Natural killer cell treated with Interleukin-12 subunit alpha and Interleukin-12 subunit beta and Interleukin-15 and Interleukin-18, amount 100 ng/mL, for 72 hours (primary cell): ENCODE measurements around the gene RRP8. TPM values are rescaled to one million over a fixed set of nuclear protein-coding genes. Genes with fewer than 3 reads are reported as not detected.

ENCODE experiments used
- ATAC-seq, 2 donors: fragments of 150-1000 bp; cut with Tn5 transposase in 1 of 2; sonication (Bioruptor Pico), chemical (Tn5 transposase) in 1 of 2; 2 replicates each; pipeline ENCODE4 v1.10.0; 2021
- DNase-seq: peaks from one replicate; pipeline ENCODE4 v3.0.0; 2022; ENCODE audit warnings: low spot score
- H3K27ac Mint-ChIP-seq, 2 donors: 1 replicate in 1 of 2; 2 replicates in 1 of 2; pipeline ENCODE4 v1.8.0; 2022; ENCODE audit warnings: mixed read lengths in 2 of 2, mild to moderate bottlenecking in 1 of 2, moderate library complexity in 1 of 2
- H3K27me3 Mint-ChIP-seq, 2 donors: 1 replicate in 1 of 2; 2 replicates in 1 of 2; pipeline ENCODE4 v1.8.0; 2022; ENCODE audit warnings: mixed read lengths in 2 of 2
- H3K36me3 Mint-ChIP-seq: one replicate; pipeline ENCODE4 v1.8.0; 2022; ENCODE audit warnings: mixed read lengths
- H3K4me1 Mint-ChIP-seq, 2 donors: 1 replicate in 1 of 2; 2 replicates in 1 of 2; pipeline ENCODE4 v1.8.0; 2022; ENCODE audit warnings: low read depth in 2 of 2, mixed read lengths in 2 of 2, mild to moderate bottlenecking in 1 of 2
- H3K4me3 Mint-ChIP-seq: one replicate; pipeline ENCODE4 v1.8.0; 2022; ENCODE audit warnings: mixed read lengths
- H3K9me3 Mint-ChIP-seq: 2 replicates; pipeline ENCODE4 v1.8.0; 2022; ENCODE audit warnings: mixed read lengths
- total RNA-seq, 2 donors: library from RNA; stranded (reverse); gene quantifications; one replicate each; pipeline ENCODE4 v1.2.3, GENCODE V29; 2022

Gene RRP8
- total RNA-seq, 2 donors from 2014 or later, result 33.8 to 42.0 TPM

- no peak for DNase-seq
- H3K36me3 Mint-ChIP-seq, result peaks cover 28% of the 10 kb centered on the region
- H3K4me1 Mint-ChIP-seq, result peaks cover 0 to 2% of the 10 kb centered on the region in 2 donors
- no peak for ATAC-seq
- no peaks in the 10 kb centered on the region for H3K27me3 Mint-ChIP-seq
- no peak overlapping the region for H3K4me3 Mint-ChIP-seq
- no peak overlapping the region for H3K27ac Mint-ChIP-seq
- H3K9me3 Mint-ChIP-seq, result peaks cover 12% of the 10 kb centered on the region
Observed at GRCh38 chr11:6587360-6587953, 16.0 kb downstream of the RRP8 start.

GRCh38 chr11:6586434-6587359 is 16.7 kb downstream of the RRP8 start:
- Mint-ChIP-seq H3K36me3 (peaks cover 33% of the 10 kb centered on the region), H3K4me3 (no peak overlapping the region), H3K9me3 (peaks cover 12% of the 10 kb centered on the region), H3K4me1 (peaks cover 0 to 2% of the 10 kb centered on the region in 2 donors), H3K27ac (no peak overlapping the region), H3K27me3 (no peaks in the 10 kb centered on the region)
- DNase-seq (no peak), ATAC-seq (peak; percentile 36 to 53)

DNA sequence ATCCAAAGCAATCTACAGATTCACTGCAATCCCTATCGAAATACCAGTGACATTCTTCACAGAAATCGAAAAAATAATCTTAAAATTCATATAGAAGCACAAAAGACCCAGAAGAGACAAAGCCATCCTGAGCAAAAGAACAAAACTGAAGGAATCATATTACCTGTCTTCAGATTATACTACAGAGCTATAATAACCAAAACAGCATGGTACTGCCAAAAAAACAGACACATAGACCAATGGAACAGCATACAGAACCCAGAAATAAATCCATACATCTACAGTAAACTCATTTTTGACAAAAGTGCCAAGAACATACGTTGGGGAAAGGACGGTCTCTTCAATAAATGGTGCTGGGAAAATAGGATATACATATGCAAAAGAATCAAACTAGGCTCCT is 18.9 kb downstream of the RRP8 start:
- Mint-ChIP-seq H3K27me3 (no peaks in the 10 kb centered on the region), H3K9me3 (peaks cover 12% of the 10 kb centered on the region), H3K4me3 (no peak overlapping the region), H3K36me3 (peaks cover 37% of the 10 kb centered on the region), H3K4me1 (peaks cover 0 to 2% of the 10 kb centered on the region in 2 donors), H3K27ac (no peak overlapping the region)
- DNase-seq (no peak), ATAC-seq (no peak)

DNA sequence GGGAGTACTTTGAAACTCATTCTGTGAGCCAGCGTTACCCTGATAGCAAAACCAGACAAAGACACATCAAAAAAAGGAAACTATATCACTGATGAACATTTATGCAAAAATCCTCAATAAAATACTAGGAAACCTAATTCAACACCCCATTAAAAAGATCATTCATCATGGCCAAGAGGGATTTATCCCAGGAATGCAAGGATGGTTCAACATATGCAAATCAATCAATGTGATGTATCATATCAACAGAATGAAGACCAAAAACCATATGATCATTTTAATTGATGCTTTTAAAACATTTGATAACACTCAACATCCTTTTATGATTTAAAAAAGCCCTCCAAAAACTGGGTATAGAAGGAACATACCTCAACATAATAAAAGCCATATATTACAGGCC is 19.8 kb downstream of the RRP8 start:
- peaks cover 0 to 2% of the 10 kb centered on the region in 2 donors for H3K4me1 Mint-ChIP-seq
- peaks cover 37% of the 10 kb centered on the region for H3K36me3 Mint-ChIP-seq
- no peak overlapping the region for H3K4me3 Mint-ChIP-seq
- no peaks in the 10 kb centered on the region for H3K27me3 Mint-ChIP-seq
- DNase-seq (no peak), ATAC-seq (no peak)
- no peak overlapping the region for H3K27ac Mint-ChIP-seq
- peaks cover 12% of the 10 kb centered on the region for H3K9me3 Mint-ChIP-seq

GRCh38 chr11:6579681-6580080 is 23.7 kb downstream of the RRP8 start:
- Mint-ChIP-seq H3K9me3 (peaks cover 12% of the 10 kb centered on the region), H3K27ac (no peak overlapping the region), H3K4me3 (no peak overlapping the region), H3K36me3 (peaks cover 34% of the 10 kb centered on the region), H3K27me3 (no peaks in the 10 kb centered on the region), H3K4me1 (no peaks in the 10 kb centered on the region)
- ATAC-seq (no peak), DNase-seq (no peak)

GRCh38 chr11:6578134-6578533 is 25.3 kb downstream of the RRP8 start:
- peaks cover 23% of the 10 kb centered on the region for H3K36me3 Mint-ChIP-seq
- H3K4me1 Mint-ChIP-seq, result no peaks in the 10 kb centered on the region
- ATAC-seq (no peak), DNase-seq (no peak)
- no peak overlapping the region for H3K4me3 Mint-ChIP-seq
- H3K27ac Mint-ChIP-seq, result no peak overlapping the region
- H3K9me3 Mint-ChIP-seq, result peaks cover 4% of the 10 kb centered on the region
- no peaks in the 10 kb centered on the region for H3K27me3 Mint-ChIP-seq

DNA sequence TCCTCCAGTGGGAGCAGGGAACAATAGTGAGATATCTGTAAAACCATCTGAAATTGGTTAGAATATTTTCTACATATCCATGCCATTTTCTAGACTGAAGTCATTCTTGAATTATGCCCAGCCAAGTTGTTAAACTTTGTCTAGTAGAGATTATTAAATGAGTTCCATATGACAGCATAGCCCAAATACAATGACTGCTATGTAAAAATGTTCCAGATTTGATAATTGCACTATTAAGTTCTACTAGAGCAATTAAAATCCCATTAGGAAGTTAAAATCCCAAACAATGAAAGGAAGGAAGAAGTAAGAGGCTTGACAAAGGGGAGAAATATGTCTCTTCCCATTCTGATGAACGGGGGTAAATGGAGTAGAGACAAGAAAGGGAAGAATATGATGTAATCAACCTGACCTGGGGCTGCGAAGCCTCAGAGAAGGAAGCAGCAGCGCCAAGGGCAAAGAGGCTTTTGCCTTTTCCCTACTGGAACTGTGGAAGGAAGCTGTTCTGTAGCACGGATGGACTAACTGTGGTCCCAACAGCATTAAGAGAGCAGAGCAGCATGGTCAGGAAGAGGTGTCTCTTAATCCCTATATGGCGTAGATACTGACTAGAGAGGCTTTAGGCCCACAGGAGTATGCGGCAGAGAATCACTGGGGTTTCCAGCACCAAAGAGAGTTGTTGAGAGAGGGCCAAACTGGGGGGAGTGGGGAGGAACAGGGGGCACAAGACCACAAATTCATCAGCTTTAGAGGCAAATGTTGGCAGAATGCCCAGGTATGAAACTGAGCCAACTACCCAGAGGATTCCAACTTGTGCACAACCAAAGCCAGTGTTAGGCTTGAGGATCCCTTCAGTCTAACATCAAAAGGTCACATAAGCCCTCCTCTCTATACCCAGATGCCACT is 26.7 kb downstream of the RRP8 start:
- no peaks in the 10 kb centered on the region for H3K4me1 Mint-ChIP-seq
- ATAC-seq (no peak), DNase-seq (no peak)
- H3K9me3 Mint-ChIP-seq, result no peaks in the 10 kb centered on the region
- no peaks in the 10 kb centered on the region for H3K27me3 Mint-ChIP-seq
- H3K36me3 Mint-ChIP-seq, result peaks cover 18% of the 10 kb centered on the region
- no peak overlapping the region for H3K4me3 Mint-ChIP-seq
- no peak overlapping the region for H3K27ac Mint-ChIP-seq

GRCh38 chr11:6574816-6575715 is 28.4 kb downstream of the RRP8 start:
- H3K4me1 Mint-ChIP-seq, result no peaks in the 10 kb centered on the region
- no peak for DNase-seq
- no peak for ATAC-seq
- H3K9me3 Mint-ChIP-seq, result no peaks in the 10 kb centered on the region
- peaks cover 11% of the 10 kb centered on the region for H3K36me3 Mint-ChIP-seq
- no peak overlapping the region for H3K27ac Mint-ChIP-seq
- H3K4me3 Mint-ChIP-seq, result no peak overlapping the region
- H3K27me3 Mint-ChIP-seq, result no peaks in the 10 kb centered on the region

DNA sequence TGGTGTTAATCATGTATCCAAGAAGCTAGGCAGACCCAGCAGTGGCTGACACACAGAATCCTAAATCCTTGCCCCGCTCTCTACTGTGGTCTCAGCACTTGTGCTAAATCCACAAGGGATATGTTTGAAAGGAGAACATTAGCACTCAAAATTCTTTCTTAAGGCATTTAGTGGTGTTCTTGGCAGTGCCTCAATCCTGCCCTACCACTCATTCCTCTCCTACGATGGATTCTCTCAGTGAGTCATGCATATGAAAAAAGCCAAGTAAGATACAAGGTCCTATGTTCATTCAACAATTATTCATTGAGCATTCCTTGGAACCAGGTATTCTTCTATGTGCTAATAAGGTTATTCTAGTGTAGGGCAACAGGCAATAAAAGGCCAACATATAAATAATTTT is 31.2 kb downstream of the RRP8 start:
- no peak overlapping the region for H3K4me3 Mint-ChIP-seq
- no peaks in the 10 kb centered on the region for H3K27me3 Mint-ChIP-seq
- no peak overlapping the region for H3K27ac Mint-ChIP-seq
- peaks cover 11% of the 10 kb centered on the region for H3K36me3 Mint-ChIP-seq
- H3K4me1 Mint-ChIP-seq, result peaks cover 0 to 3% of the 10 kb centered on the region in 2 donors
- no peak for DNase-seq
- no peaks in the 10 kb centered on the region for H3K9me3 Mint-ChIP-seq
- no peak for ATAC-seq

GRCh38 chr11:6571434-6572008 is 31.9 kb downstream of the RRP8 start:
- Mint-ChIP-seq H3K27ac (no peak overlapping the region), H3K9me3 (no peaks in the 10 kb centered on the region), H3K4me3 (no peak overlapping the region), H3K27me3 (no peaks in the 10 kb centered on the region), H3K4me1 (peaks cover 0 to 3% of the 10 kb centered on the region in 2 donors), H3K36me3 (peaks cover 11% of the 10 kb centered on the region)
- ATAC-seq (no peak), DNase-seq (no peak)

DNA sequence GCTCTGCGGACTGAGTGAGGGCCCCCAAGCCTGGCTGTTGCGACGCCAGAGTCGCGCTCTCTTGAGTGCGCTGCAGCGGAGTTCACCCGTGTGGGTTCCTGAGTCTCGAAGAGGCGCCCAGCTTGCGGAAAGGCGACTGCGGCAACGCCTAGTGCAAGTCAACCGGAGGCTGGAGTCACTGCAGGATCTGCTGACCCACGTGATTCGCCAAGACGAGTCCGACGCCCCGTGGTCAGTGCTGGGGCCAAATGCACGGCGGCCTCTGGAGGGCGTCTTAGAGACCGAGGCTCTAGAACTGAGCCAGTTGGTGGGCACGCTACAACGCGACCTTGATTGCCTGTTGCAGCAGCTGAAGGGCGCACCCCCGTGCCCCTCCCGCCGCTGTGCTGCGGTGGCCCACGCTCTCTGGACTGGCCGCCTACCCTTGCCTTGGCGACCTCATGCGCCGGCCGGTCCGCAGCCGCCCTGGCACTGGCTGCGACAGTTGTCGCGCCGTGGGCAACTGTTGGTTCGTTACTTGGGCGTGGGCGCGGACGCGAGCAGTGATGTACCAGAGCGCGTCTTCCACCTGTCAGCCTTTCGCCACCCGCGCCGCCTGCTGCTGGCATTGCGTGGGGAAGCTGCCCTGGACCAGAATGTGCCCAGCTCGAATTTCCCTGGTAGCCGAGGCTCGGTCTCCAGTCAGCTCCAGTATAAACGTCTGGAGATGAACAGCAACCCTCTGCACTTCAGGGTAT is 32.6 kb downstream of the RRP8 start:
- Mint-ChIP-seq H3K27ac (no peak overlapping the region), H3K27me3 (no peaks in the 10 kb centered on the region), H3K36me3 (peaks cover 11% of the 10 kb centered on the region), H3K4me1 (peaks cover 0 to 3% of the 10 kb centered on the region in 2 donors), H3K4me3 (no peak overlapping the region), H3K9me3 (no peaks in the 10 kb centered on the region)
- ATAC-seq (no peak), DNase-seq (no peak)

GRCh38 chr11:6569706-6570105 is 33.7 kb downstream of the RRP8 start:
- H3K9me3 Mint-ChIP-seq, result no peaks in the 10 kb centered on the region
- H3K27me3 Mint-ChIP-seq, result no peaks in the 10 kb centered on the region
- no peak for DNase-seq
- H3K4me1 Mint-ChIP-seq, result peaks cover 0 to 3% of the 10 kb centered on the region in 2 donors
- ATAC-seq, result no peak
- H3K36me3 Mint-ChIP-seq, result peaks cover 11% of the 10 kb centered on the region
- no peak overlapping the region for H3K4me3 Mint-ChIP-seq
- H3K27ac Mint-ChIP-seq, result no peak overlapping the region
